Measurements from ENCODE around the gene SLC22A4.

DNA sequence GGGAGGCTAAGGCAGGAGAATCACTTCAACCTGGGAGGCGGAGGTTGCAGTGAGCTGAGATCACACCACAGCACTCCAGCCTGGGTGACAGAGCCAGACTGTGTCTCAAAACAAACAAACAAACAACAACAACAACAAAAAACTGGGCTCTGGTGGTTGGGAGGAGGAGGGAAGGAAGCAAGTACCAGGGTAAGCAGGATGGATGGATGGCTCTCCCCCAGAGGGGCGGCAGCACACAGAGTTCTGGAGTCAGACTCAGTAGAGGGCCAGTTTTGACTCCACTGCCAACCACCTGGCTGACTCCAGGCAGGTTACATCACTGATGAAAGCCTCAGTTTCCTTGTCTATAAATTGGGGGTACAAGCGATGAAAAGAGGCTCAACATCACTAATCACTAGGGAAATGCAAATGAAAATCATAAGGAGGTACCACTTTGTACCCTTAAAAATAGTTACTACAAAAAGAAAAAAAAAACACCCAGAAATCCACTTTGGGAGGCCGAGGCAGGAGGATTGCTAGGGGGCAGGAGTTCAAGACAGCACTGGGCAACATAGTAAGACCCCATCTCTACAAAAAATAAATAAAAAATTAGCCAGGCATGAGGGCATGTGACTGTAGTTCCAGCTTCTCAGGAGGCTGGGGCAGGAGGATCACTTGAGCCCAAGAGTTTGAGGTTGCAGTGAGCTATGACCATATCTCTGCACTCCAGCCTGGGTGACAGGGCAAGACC, 3.2 kb downstream of the SLC22A4 start:
- TF ChIP-seq, protein P1, sequence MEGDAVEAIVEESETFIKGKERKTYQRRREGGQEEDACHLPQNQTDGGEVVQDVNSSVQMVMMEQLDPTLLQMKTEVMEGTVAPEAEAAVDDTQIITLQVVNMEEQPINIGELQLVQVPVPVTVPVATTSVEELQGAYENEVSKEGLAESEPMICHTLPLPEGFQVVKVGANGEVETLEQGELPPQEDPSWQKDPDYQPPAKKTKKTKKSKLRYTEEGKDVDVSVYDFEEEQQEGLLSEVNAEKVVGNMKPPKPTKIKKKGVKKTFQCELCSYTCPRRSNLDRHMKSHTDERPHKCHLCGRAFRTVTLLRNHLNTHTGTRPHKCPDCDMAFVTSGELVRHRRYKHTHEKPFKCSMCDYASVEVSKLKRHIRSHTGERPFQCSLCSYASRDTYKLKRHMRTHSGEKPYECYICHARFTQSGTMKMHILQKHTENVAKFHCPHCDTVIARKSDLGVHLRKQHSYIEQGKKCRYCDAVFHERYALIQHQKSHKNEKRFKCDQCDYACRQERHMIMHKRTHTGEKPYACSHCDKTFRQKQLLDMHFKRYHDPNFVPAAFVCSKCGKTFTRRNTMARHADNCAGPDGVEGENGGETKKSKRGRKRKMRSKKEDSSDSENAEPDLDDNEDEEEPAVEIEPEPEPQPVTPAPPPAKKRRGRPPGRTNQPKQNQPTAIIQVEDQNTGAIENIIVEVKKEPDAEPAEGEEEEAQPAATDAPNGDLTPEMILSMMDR (IDR thresholded peaks at IDR 0.05), result no peak
- TF ChIP-seq POLR2AphosphoS5 (IDR thresholded peaks at IDR 0.05) (no peak), POLR2A (IDR thresholded peaks at IDR 0.05) (no peak)
